IPS DF 4.7 (cell line): Measurements from ENCODE around the gene PSMC6.

ENCODE experiments used
- DNase-seq: peaks from one replicate; pipeline ENCODE4 v3.0.0-alpha.2; 2013; ENCODE audit warnings: low spot score; ENCODE audit errors: extremely low read depth

Gene PSMC6

DNA sequence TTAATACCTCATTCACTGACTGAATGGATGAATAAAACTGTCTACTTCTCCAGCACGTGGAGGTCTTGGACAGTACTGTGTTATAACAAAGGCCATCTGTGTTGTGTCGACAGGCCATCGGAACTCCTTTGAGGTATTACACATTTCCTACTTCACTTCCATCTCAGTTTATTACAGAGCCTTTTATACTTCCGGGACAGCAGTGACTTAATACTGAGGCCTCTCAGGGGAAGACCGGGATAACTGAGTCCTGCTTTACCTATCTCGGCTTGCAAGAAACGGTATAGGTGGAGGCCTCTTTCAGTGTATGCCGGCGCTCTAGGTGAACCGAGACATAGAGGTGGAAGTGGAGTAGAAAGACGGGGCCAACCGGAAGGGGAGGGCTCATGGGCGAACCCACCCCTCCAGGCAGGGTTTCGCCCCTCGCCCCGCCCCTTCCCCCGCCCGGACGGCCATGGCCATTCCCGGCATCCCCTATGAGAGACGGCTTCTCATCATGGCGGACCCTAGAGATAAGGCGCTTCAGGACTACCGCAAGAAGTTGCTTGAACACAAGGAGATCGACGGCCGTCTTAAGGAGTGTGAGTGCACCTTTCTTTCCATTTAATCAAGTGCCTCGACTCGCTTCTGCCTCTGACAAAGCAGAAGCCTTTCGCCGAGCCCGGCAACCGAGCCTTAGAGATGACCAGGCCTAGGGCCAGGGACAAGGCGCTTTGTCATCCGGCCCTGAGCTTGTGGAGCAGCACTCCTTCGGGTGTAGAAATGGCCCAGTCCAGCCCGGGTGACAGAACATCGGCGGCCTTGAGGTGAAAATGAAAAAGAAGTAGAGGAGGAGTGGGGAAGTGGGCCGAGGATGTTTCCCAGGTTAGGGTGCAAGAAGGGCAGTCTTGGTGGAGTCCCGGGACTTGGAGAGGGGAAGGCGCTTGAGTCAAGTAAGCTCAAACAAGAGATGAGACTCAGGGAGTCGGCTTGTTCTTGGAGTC lies at the start of gene PSMC6:
PSMC6 (plus strand) TSS at position 477 of the 983 bp plus-strand sequence; CDS start at position 497, 20 bp downstream.
- no peak for DNase-seq

DNA sequence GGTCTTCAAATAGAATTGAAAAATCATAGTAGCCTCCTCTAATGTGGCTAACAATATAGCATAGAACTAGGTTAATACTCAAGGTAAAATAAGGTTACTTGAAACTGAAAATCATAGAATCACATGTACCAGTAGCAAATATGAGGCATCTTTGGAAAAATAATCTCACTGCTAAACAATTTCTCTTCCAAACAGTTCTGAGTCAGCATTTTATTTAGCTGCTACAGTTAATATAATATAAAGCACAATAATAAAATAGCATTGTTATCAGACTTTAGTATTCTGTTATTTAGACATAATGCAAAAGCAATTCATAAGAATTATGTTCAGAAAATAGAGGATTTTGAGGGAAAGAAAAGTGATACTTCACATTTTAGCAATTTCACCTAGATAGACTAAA lies 46.7 kb upstream of the PSMC6 start:
- DNase-seq = no peak

DNA sequence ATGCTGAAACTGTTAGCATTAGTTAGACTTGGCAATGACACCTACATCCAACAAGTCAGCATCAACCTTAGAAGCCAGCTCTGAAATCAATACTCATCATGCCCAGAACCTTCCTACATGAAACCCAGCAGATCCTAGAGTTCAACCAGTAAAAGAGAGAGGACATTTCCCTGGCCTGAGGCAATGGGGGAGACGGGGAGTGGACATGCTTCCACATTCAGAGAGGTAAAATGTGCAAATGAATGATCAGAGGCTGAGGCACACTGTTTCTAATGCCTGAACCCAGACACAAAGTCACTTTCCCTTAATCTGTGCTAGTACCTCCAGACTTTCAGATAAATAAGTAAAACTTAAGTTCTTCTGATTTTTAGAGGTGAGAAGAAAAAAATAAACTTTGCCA lies 46.2 kb upstream of the PSMC6 start:
- DNase-seq = no peak

DNA sequence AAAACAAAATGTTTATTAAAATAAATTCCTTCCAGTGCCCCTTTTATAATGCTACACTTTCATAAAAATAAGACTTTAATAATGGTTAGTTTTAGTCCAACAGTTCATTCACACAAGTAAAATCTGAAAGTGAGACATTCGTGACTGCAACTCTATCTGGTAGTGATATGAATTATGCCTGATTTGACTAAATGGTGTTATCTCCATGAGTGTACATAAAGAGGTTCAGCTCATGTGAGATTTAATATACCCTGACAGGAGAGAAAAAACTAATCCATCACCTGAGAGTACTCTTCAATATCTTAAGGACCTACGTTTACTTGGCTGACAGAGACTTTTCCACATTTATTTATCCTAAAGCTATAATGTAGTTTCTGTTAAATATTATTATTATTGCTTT lies 45.7 kb upstream of the PSMC6 start:
- no peak for DNase-seq

DNA sequence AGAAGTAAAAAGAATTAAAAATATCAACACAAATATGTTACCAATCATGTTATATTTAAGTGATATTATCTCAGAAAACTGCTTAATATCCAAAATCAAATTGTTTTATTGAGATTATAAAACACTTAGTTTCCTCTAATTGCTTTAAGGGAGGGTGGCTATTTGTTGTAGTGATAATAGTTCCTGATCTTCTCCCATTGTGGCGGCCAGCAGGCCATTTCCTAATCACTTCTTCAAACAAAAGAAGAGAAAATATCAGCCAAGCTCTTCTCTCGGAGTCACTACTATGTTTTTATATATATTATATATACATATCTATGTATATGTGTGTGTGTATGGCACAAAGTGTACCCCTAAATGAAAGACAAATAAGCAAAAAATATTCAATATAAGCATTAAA lies 43.1 kb upstream of the PSMC6 start:
- no peak for DNase-seq

DNA sequence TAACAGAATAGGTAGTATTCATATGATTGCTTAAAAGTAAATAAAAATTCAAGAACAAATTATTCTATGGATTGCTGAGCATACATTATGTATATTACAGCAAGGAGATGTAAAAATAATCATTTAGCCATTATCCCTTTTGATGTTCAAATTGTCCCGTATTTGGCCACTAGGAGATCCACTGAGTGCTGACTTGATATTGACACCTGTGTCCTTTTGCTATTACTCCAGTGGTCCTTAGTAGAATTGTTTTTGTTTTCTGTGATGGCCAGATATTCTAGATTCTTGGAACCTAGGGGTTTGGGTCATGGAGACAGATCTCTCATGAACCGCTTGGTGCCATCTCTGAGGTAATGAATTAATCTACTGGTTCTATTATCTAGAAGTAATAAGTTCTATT lies 28.4 kb upstream of the PSMC6 start:
- DNase-seq = no peak

DNA sequence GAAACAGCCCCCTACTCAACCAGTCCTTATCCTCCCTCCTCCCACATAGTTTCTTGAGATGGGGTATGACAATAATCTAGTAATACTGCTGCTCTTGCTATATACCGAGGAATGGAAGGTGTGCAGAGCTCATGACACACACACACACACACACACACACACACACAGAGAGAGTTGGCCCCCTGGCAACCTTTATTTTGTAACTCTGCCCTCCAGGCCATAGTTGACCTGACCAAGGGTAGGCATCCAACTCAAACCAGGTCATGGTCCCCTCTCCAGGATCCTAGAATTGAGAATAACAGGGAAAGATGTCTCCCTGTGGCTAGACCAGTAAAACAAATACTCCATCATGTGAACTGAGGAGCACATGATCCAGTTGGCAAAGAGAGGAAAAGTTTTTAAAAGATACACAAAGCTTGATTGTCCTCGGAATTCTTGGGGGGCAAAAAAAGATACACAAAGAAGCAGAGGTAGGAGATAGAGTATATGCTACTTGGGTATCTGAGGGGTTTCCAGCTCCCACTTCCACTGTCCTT lies 22.9 kb upstream of the PSMC6 start:
- DNase-seq = no peak

DNA sequence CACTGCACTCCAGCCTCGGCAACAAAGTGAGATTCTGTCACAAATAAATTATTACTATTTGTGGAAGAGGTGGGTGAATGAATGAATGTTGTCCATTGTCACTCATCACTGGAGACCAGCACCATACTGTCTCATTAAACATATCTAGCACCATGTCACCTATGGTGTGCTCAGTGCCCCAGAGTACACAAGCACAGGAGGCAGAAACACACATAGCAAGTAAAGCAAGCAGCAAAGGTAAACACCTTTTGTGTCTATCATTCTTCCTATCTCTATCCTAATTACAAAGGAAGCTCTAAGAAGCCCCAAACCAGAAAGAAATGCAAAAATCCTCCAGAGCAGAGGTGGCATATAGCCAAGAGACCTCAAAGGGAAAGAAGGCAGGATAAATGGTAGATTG lies 20.8 kb upstream of the PSMC6 start:
- no peak for DNase-seq

DNA sequence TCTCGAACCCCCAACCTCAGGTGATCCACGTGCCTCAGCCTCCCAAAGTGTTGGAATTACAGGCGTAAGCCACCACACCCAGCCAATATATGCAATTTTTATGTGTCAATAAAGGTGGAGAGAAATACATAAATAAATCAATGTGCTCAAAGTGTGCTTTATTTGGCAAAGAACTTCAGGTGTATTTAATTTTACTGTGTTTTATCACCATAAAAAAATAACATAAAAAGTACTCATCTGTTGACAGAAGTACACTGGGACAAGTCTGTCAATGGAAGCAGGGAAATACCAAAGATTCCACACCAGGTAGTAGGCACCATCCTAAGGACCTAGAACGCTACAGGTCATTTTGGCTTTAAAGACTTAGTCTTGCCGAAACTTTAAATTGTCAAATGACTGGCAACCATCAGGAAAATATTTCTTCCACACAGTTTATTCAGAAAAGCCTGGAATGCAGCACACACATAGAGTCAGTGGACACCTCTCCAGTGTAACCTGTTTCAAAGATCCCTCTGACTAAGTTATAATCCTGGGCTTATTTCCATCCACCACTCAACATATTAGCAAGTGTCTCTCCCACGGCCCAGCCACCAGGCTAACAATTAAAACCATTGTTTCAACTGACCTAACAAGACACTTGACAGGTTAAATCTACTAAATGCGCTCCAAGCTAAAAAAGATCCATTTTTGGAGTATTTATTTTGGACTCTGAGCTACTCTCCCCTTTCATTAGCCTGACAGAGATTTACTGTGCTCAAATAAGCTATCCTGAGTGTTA lies 15.8 kb upstream of the PSMC6 start:
- DNase-seq = no peak

DNA sequence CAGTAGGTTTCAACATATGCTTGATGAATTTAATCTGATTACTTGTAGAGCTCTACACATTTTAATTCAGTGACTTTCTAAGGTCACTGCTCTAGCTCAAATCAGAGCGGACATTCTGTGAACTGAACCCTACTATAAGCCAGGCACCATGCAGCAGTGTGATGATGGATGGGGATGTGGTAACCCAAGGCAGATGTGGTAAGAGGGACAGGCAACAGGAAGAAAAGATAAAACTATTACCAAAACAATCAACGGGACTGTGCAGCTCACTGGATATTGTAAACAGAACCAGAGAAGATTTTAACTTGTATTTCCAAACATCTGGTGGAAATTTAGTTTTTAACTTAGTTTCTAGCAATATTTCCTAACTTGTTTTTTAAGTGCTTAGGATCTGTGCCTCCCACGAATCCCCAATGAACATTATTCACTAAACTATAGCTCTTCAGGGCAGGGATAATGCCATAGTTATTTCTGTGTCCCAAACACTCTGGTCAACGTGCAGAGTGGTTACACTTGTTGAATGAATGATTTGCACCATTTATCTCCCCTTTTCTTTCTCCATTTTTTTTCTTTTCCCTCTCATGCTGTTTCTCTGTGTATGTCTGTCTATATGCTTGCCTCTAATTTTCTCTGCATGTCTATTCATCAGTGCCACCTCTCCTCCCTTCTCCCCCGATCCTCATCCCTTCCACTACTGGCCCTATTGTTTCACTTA lies 14.6 kb upstream of the PSMC6 start:
- DNase-seq = no peak

DNA sequence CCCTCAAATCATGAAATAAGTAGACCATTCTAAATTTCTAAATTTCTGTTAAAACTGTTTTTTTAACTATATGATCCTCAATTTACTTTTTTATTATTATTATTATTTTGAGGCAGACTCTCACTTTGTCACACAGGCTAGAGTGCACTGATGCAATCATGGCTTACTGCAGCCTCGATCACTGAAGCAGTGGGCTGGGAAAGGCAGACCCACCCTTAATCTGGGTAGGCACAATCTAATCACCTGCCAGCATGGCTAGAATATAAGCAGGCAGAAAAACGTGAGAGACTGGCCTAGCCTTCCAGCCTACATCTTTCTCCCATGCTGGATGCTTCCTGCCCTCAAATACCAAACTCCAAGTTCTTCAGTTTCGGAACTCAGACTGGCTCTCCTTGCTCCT lies 14.0 kb upstream of the PSMC6 start:
- DNase-seq = no peak

DNA sequence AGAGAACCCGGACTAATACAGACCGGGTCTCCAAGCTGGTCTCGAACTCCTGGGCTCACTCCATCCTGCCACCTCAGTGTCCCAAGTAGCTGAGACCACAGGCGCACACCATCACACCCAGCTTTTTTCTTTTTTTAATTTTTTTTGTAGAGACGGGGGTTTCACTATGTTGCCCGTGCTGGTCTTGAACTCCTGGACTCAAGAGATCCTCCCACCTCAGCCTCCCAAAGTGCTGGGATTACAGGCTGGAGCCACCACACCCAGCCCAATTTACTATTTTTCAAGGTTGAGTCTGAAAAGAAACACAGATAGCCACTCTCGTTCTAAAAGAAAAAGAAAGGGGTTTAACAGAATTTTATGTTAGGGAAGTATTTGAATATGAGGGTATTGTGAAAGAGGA lies 13.5 kb upstream of the PSMC6 start:
- DNase-seq = no peak

DNA sequence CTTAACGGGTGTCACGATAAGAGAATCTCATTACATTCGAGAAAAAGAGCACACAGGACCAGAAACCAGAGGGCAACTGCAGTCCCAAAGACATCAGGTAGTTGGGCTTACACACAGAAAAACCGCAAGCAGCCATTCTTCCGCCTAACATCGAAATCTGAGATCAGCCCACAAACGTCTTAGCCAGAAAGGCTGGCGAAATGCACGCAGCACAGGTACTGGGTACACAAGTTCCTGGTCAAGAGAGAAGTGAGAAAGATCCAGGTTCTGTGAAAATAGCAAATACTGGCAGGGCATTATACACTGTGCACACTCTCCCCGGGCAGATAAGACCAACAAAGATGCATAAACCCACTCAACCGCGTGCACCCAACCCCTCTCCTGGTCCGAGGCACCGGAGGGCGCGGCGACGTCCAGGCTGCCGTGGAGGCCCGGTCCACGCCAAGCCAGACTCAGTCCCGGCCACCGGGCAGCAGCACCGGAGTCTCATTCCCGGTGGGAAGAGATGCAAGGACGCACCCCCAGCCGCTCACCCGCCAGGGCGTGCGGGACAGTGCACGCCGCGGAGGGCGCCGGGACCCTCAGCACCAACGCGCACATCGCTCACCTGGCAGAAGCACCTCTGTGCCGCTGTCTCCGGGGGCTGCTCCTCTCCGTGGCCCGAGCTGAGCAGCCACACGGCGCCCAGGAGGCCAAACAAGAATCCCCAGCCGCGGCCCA lies 12.1 kb upstream of the PSMC6 start:
- DNase-seq = no peak

DNA sequence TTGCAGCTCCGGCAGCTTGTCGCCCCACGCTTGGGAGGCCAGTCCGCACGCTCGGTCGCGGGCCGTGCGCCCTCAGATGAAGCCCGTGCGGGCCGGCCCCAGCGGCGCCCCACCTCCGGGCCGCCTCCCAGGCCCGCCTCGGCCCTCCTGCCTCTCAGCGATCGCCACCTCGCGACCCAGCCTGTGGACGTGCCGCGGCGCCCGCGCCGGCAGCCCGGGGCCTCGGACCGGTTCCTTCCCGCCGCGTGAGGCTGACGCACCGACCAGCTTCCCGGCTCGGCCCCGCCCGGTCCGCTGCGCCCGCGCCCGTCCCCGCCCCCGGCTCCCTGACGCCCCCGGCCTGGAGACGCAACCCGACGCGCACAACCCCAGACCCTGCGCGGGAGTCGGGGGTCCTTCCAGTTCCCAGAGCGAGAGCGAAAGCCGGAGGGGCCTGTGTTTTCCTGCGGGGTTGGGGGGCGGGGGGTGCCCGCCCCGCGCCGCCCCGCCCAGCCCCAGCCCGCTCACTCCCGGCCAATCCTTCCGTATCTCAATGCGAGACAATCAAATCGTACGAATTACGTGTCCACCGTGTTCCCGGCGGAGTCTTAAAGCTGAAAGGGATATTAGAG lies 11.4 kb upstream of the PSMC6 start, which contains the start of gene ERO1A:
ERO1A (minus strand) TSS at position 78 of the 611 bp plus-strand sequence; CDS start at position 1, 77 bp downstream.
- DNase-seq = no peak

DNA sequence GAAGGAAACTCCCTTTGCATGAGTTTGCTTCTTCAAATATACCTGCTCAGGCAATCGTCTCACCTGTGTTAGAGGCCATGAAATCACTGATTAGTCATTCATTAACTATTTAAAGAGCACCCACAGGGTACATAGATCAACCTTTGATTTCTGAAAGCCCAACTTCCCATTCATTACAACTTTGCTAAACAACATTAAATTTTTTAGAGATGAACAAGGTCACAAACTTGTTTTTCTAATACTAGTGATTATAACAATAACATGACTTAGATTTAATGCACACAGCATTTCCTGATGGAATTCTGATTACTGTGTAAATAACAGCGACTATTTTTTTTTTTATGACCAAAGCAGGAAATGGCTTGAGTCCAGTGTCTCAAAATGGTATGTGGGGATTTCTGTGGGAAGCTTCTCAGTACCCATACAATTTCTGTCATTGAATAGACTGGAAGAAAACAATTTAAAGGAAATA lies 6.3 kb upstream of the PSMC6 start:
- DNase-seq = no peak

DNA sequence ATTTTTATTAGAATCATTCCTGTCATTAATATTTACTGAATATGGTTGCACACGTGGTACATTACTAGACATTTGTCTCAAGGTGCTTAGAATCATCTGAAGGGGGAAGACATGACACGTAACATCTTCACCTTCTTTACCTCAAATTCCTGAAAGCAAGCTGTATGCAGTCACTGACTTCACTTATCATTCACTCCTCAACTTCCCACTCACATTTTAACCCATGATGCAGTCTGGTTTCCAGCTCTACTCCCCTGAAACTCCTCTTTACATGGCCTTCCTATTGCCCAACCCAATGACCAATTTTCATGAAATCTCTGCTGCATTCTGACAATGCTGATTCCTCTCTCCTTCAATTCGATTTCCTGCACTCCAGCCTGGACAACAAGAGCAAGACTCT lies 5.8 kb upstream of the PSMC6 start:
- no peak for DNase-seq

DNA sequence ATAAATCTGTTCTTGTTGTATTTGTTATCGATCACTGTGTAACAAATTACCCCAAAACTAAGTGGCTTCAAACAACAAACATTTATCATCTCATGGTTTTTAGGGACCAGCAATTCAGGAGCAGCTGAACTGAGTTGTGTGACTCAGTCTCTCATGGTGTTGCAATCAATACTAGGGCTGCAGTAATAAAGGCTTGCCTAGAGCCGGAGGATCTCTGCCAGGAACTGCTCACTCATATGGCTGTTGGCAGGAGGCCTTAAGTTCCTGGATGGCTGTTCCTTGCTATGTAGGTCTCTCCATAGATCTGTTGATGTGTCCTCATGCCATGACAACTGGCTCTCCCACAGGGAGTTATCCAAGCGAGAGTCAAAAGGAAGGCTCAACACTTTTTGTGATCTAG lies 3.8 kb upstream of the PSMC6 start:
- no peak for DNase-seq

DNA sequence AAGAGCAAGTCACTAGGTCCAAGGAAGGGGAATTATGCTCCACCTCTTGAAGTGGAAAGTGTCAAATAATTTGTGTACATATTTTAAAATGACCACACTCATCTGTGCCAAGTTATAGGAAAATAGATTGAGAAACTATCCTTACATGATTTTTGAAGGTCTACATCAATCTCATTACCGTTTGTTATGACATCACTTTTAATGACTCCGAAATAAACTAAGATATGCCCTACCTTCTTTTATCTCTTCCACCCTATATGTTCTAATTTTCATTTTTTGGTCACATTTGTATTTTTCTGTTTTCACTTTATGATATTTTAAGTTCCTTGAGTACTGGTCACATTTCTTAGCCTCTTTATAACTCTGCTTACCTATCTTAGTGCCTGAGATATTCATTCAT lies 3.3 kb upstream of the PSMC6 start:
- no peak for DNase-seq

DNA sequence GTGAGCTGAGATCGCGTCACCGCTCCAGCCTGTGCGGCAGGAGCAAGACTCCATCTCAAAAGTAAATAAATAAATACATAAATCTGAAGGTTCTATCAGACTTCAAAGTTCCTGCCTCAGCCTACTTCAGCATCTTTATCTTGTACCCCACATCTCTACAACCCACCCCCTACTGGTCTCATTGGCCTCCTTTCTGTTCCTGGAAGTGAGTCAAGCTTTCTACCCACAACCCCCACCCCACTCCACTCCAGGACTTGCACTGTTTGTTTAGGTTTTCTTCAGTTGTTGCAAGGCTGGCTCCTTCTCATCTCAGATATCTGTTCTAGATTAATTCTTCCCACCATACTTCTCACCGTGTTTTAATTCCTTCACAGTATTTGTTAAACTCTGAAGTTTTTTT lies 714 bp upstream of the PSMC6 start:
- DNase-seq = no peak

DNA sequence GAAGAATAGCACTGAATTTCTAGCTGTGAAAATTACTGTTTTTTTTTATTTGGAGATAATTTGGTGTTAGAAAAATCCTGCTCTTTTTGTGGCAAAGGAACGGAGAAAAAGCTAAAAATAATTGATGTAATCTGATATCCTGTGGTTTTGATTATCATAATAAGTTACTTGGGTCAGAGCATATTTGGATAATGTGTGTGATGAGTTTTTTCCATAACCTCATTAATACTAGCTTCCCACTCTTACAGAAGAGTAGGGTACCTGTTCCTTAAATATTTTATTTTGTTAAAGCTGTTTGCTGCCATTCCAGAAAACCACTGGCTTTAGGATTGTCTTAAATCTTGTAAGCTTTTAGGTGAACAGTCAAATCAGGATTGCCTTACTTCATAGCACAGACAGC lies 4.7 kb downstream of the PSMC6 start:
- DNase-seq = no peak
